Pulmonary artery endothelial cell (primary cell): ENCODE data around the gene COL11A1. TPM values are rescaled to one million over a fixed set of nuclear protein-coding genes. Genes with fewer than 3 reads are reported as not detected.
"Not testable (repeated sequence)": the region's sequence is repeated elsewhere in the genome, so short reads cannot be mapped to it uniquely, and the experiment has no call there.

Source experiments
- DNase-seq: peaks from one replicate; pipeline ENCODE4 v3.0.0-alpha.2; 2011; ENCODE audit warnings: low read depth, low spot score
- total RNA-seq: library from RNA; depleted of rRNA; stranded (reverse); fragments of >200 nt; gene quantifications from 2 replicates; pipeline ENCODE4 v1.2.3, GENCODE V29; 2014

COL11A1 gene
- total RNA-seq, 1 donor from 2014 or later, result not detected

DNA sequence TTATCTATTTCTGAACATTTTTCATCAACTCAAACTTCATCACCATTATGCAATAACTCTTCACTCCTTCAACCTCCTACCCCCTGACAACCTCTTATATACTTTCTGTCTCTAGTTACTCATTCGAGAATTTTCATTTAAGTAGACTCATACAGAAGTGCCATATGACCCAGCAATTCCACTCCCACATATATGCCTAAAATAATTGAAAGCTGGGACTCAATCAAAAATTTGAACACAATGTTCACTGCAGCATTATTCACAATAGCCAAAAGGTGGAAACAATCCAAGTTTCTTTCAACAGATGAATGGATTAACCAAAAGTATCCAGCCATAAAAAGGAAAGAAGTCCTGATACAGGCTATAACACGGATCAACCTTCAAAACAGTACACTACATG lies 24.1 kb downstream of the COL11A1 start:
- no peak for DNase-seq

DNA sequence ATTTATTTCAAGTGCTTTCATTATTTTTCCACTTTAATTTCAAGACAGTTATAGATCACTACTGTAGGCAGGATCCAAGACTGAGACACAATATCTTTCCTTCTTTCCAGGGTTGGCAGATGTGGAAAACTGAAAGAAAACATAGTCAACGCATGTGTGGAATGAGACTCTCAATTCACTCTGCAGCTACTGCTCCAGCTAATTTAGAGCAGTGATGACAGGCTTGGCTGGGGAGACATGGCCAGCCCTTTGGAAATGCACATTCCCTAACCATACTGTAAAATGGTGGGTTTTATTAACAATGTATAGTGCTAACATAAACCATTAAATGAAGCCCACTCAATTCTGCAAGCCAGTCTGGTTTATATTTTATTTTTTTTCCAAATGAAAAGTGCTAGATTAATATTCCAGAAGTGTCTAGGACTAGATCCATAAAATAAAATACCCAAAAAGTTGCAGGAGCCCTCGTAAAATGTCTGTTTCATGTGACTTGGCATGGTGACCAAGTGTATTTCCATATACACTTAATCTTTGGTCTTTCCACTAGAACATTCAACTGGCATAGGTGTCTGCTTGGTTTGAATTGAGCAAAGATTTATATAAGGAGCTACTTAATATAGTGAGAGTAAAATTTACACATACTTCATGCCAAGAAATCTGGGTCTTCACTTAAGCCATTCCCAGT lies 32.9 kb downstream of the COL11A1 start:
- DNase-seq, result no peak

DNA sequence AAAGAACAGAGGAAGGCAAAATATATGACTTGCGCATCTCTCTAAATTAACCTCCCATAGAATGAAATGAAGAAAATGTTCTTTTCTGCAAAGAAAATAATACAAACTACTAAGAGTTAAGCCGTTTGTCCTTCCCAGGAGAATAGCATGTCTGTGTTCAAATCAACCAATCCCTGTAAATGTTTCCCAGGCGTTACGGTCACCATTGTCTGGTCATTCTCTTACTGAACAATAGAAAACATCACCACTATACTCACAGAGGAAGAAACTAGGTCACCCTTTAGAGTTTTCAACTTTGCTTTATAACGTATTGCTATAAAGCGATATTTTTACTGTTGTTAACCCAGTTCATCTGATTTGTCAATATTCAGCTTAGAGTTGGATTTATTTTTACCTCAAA lies 34.1 kb downstream of the COL11A1 start:
- no peak for DNase-seq

DNA sequence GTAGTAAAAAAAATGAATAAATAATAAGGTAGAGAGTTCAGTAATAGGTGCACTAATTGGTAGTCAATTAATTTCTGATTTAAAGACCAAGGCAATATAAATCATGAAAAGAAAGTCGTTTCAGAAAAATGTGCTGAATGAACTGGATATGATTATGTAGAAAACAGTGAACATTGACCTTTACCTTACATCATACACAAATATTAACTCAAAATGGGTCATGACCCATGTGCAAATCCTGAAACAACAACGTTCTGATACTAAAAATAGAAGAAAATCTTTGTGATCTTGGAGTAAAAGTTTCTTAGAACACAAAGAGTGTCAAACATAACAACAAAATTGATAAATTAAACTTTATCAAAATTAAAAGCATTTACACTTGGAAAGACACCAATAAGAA lies 39.1 kb downstream of the COL11A1 start:
- DNase-seq, result no peak

DNA sequence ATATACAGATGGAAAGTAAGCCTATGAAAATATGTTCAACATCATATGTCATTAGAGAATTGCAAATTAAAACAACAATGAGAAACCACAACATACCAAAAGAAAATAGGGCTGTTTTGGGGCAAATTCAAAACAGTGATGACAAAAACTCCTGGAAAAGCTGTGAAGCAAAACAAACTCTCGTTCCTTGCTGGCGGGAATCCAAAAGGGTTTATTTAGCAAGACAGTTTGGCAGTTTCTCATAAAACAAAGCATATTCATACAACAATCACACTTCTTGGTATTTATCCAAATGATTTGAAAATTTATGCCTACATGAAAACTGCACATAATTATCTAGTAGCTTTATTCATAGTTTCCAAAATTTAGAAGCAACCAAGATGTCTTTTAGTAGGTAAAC lies 44.4 kb downstream of the COL11A1 start:
- DNase-seq, result no peak

DNA sequence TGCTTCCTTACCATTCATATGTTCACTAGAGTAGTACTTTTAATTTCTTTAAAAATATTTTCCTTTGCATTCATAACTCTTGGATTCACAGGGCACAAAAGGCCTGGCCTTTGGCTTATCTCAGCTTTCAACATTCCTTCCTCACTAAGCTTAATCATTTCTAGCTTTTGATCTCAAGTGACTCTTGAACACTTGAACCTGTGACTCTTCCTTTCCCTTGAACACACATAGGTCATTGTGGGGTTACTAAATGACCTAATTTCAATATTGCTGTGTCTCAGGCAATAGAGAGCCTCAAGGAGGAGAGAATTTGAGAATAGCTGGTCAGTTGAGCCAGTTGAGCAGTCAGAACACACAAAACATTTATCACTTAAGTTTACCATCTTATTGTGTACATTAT lies 49.9 kb downstream of the COL11A1 start:
- no peak for DNase-seq

DNA sequence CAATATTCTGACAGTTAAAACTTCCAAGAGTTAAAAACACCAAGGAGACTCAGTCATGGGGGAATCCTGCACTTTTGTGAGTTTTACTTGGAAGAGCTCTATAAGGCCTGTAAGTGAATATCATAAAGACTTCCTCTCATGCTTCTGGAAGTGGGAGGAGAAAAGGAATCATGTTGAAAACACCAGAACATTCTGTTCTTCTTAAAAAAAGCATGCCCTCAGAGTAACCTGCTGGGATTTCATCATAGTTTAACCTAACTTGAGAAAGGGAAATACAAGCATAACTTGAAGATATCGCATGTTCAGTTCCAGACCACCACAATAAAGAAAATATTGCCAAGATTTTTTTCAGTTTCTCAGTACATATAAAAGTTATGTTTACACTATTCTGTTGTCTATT lies 51.9 kb downstream of the COL11A1 start:
- DNase-seq, result no peak

DNA sequence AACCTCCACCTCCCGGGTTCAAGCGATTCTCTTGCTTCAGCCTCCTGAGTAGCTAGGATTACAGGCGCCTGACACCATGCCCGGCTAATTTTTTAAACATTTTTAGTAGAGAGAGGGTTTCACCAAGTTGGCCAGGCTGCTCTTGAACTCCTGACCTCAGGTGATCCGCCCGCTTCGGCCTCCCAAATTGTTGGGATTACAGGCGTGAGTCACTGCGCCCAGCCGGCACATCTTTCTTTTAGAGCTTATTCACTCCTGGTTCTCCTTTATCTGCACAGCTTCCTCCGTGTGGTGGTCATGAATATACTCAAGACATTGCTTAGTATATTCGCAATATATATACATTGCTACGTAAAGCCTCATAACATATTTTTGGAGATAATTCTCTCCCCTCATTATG lies 80.2 kb downstream of the COL11A1 start:
- not testable (repeated sequence) for DNase-seq

DNA sequence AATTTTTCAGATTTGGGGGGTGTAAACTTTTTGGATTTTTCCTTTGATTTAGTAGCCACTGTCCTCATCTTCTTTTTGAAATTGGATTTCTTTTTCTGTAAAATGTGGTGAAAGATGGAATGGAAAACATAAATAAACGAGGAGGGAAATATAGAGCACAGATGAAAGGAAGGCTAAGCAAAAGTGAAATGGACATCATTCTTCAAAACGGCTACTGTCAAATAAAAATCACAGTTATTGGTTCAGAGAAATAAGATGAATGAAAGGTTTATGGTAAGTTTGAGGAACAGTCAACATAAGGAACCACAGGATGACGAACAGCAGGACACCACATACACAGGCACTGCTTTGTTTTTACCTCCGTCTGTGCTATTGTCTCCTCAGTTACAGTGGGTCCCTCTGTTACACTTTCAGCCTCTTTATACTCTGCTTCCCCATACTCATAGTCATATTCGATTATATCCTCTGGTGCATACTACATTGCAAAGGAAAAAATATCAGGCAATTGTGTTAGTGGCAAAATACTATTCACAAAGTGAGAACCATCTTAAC lies 82.4 kb downstream of the COL11A1 start:
- no peak for DNase-seq

DNA sequence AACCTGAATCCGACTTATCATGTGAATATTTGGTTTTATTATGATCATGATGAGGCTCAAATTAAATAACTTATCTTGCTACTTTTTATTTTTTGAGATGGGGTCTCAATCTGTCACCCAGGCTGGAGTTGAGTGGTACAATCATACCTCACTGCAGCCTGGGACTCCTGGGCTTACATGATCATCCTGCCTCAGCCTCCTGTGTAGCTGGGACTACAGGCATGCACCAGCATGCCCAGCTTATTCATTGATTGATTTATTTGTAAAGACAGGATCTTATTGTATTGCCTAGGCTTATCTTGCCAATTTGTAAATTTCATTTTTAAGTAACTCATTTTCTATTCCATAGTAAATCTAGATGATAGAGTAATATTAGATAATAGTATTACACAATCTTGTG lies 84.3 kb downstream of the COL11A1 start:
- no peak for DNase-seq

DNA sequence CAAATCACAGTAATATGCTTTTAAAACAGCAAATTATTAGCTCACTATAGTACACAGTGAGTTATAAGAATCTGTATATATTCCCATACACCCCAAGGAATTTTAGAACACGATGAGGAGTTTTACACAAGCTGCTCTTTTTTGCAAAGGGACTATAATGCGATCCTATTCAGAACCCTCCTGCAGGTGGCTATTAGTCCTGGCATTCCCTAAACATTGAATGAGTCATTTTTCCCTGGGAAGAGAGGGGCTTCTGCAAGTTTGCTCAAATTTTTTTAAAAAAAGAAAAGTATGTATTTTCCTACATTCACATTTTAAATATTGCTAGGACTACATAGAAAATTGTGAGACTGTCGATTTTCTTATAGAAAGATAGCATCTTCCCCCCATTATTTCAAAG lies 106.3 kb downstream of the COL11A1 start:
- no peak for DNase-seq

DNA sequence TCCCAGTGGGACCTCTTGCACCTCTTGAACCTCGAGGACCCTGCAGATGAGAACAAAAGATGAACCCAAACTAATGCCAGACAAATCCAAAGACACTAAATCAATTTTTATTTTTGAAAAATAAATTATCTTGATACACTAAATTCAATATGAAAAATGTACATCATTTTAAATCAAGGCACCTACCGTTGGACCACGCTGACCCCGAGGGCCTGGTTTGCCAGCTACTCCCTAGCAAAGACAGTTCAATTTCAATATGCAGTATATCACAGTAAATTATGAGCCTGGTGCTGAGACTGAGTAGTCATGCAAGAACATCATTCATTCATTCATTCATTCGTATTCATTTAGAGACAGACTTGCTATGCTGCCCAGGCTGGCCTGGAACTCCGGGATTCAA lies 129.4 kb downstream of the COL11A1 start:
- no peak for DNase-seq

DNA sequence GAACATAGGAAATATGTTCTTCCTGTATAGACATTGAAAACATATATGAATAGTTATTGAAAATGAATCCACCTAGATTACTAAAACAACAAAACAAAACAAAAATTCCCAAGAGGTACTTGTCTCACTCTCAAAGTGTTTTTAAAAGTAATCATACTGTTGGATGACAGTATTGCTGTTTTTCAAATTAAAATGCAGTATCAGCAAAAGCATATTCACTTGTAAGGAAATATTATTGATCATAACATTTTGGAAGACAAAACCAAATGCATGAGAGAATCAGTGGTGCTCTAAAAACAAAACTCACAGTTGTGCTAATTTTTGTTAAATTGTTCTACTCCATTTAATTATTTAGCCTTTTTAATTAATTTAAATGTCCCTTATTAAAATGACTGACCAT lies 131.0 kb downstream of the COL11A1 start:
- no peak for DNase-seq

DNA sequence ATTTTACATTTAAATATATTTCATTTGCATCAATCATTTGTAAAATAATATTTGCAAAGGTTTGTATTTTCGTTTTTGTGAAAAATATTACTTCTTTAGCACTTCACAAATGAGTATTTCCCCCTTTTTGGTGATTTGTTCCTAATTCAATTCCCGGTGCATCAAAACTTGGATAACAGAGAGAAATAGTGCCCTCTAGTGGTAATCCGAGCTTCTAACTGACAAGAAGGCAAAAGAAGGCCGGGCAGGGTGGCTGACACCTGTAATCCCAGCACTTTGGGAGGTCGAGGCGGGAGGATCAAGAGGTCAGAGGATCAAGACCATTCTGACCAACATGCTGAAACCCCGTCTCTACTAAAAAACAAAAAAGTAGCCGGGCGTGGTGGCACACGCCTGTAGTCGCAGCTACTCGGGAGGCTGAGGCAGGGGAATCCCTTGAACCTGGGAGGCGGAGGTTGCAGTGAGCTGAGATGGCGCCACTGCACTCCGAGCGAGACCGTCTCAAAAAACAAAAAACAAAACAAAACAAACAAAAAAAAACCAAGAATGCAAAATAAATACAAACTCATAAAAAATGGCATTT lies 137.7 kb downstream of the COL11A1 start:
- peak; percentile 11 for DNase-seq

DNA sequence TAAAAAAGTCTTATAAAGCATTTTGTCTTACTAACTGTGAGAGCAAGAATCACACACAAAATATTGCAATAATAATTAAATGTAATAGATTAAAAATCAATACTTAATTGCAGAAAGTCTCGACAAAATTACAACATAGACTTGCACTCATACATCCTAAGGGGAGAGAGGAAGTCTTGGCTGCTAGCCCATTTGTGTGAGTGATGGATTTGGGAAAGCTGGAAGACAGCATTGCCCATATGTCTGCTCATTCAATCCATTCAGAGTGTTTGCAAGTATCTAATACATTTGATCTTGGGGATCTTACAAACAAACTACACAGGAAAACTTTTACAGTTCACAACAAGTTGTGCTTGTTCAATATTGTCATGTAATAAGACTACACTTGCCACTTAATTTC lies 140.5 kb downstream of the COL11A1 start:
- no peak for DNase-seq

DNA sequence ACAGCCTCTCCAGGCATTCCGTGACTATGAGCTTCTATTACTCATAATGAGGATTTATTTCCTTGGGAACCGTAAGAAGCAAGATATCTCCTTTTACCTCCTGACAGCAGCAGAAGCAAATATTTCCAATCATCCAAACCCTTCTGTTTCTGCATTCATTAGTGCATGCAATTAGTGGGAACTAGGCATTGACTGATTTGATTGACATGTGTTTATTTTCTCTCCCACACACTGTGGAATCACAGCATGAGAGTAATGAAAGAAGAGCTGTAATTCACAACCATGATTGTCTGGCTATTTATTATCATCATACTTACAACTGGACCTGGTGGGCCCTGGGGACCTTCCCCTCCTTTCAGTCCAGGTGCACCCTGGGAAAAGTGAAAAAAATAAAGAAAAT lies 146.8 kb downstream of the COL11A1 start:
- DNase-seq, result no peak

DNA sequence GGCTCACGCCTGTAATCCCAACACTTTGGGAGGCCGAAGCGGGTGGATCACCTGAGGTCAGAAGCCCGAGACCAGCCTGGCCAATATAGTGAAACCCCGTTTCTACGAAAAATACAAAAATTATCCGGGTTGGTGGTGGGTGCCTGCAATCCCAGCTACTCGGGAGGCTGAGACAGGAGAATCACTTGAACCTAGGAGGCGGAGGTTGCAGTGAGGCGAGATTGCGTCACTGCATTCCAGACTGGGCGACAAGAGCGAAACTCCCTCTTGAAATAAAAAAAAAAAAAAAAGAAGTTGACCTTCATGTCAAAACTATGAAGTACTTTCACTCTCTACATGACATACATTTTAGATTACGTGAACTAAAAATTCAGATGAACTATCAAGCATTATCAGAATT lies 153.7 kb downstream of the COL11A1 start:
- DNase-seq, result no peak

DNA sequence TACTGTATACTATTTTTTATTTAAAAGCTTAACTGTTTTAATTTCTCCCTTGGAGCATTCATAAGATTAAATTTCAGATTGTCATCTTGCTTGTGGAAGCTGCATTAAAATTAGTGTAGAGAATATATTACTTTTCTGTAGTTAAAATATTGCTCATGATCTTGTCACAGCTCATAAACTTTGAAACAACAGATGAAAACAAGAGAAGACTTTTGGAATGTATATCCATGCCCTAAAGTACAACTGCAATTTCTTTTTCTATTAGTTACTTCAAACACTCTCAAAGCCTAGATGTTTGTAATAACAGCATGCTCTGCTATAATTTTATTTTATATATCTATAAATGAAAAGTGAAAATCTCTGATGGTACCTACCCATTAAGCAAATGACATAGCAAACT lies 155.9 kb downstream of the COL11A1 start:
- DNase-seq, result no peak

DNA sequence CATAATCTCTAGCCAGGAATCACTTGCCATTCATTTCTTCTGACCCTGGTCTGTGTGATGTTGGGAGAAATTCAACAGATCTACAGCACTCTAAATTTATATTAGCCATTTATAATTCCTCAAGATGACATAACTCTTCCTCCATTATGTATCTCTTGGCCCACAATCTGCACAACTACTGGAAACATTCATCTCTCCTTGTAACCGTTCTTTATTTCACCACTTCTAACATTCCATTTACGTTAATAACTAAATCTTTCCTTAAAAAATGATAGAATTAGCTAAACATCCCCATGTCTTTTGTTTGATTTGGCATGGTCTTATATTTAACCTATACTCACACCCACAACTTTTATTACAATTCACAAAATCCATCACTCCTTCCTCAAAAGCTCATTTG lies 166.0 kb downstream of the COL11A1 start:
- DNase-seq, result no peak

DNA sequence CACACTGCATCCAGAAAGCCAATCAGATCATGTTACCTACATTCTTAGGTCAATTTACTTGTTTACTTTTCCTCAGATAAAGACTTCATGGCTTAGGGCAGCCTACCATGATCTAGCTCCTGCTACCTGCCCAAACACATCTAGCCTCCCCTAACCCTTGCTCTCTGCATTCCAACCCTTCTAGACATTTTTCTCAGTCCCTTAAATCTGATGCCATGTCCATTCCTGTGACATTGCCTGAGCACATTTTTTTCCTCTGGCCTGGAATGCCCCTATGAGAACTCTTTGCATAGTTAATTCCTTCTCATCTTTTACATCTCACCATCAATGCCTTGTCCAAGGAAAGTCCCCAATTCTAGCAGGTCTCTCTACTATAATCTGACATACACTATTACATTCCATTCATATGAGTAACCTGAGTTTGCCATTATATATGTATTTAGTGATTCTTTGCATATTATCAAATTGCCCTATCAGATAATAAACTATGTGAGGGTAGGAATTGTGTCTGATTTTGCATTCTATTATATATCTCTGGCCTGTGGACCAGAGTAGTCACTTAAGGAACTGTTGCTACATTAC lies 166.9 kb downstream of the COL11A1 start:
- no peak for DNase-seq

DNA sequence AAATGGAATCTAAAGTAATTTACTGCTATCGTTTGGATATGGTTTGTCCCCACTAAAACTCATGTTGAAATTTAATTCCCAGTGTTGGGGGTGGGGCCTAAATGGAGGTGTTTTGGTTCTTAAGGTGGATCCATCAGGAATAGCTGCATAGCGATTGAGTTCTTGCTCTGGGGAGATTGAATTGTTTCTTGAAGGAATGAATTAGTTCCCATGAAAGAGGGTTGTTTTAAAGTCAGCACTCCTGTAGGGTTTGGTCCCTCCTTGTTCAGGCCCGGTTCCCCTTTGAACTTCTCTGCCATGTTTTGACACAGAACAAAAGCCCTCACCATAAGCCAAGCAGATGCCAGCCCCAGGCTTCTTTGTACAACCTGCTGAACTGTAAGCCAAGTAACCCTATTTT lies 170.9 kb downstream of the COL11A1 start:
- no peak for DNase-seq

DNA sequence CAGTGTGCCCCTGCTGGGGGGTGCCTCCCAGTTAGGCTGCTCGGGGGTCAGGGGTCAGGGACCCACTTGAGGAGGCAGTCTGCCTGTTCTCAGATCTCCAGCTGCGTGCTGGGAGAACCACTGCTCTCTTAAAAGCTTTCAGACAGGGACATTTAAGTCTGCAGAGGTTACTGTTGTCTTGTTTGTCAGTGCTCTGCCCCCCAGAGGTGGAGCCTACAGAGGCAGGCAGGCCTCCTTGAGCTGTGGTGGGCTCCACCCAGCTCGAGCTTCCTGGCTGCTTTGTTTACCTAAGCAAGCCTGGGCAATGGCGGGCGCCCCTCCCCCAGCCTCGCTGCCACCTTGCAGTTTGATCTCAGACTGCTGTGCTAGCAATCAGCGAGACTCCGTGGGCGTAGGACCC lies 175.0 kb downstream of the COL11A1 start:
- not testable (repeated sequence) for DNase-seq

DNA sequence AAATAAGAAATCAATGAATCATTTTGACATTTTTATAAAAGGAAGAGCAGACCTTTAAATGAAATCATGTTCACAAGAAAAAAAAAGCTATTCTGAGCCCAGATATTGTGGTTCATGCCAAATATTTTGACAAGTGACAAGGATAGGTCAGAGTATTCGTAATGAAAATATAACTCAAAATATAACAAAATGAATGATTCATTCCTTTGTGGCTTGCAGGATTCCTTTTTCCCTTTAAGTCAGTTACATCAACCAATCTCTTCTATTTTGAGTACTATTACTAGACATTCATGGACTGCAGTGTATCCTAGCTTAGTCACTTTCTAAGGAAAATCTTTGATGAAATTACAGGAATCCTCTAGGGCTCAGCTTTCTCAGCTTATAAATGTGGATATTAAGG lies 188.7 kb downstream of the COL11A1 start:
- no peak for DNase-seq
